A549 (cell line): ENCODE data around the gene METRNL.

Experiments used
- CBX8 ChIP-seq: fragments of 200-600 bp; sonication (generic); IDR thresholded peaks from 2 replicates; pipeline ENCODE4 v1.6.1; 2016
- CEBPB ChIP-seq, 2 experiments: fragments of >200 bp in 1 of 2; sonication (Bioruptor Twin) in 1 of 2; formaldehyde crosslinking in 1 of 2; IDR thresholded peaks; 2 replicates each; pipeline ENCODE4 v1.6.1; 2012 to 2016
- CTCF ChIP-seq: fragments of >200 bp; sonication (Bioruptor Twin); formaldehyde crosslinking; IDR thresholded peaks from 3 replicates; pipeline ENCODE4 v1.5.1; 2016
- ESRRA ChIP-seq: fragments of 150-350 bp; IDR thresholded peaks from 2 replicates; pipeline ENCODE4 v1.6.1; 2014; ENCODE audit warnings: mild to moderate bottlenecking, low read length, borderline replicate concordance
- HMGXB4 ChIP-seq: fragments of 250-450 bp; sonication (Bioruptor Pico); IDR thresholded peaks from 2 replicates; pipeline ENCODE4 v1.5.0; 2021; ENCODE audit warnings: mild to moderate bottlenecking, moderate library complexity, borderline replicate concordance
- JUNB ChIP-seq: fragments of >200 bp; sonication (Bioruptor Twin); formaldehyde crosslinking; IDR thresholded peaks from 2 replicates; pipeline ENCODE4 v1.6.1; 2016
- MAZ ChIP-seq: fragments of 150-350 bp; IDR thresholded peaks from 2 replicates; pipeline ENCODE4 v1.6.1; 2014; ENCODE audit warnings: antibody characterized with exemption, low read depth, low read length, borderline replicate concordance
- POLR2A ChIP-seq: IDR thresholded peaks from 2 replicates; pipeline ENCODE4 v1.6.1; 2012; ENCODE audit warnings: mild to moderate bottlenecking, low read length
- RFX5 ChIP-seq: fragments of 450-650 bp; IDR thresholded peaks from 2 replicates; pipeline ENCODE4 v1.7.1; 2014; ENCODE audit warnings: antibody characterized with exemption, mild to moderate bottlenecking, moderate library complexity
- SREBF2 ChIP-seq: fragments of 450-650 bp; IDR thresholded peaks from 2 replicates; pipeline ENCODE4 v1.6.1; 2014; ENCODE audit warnings: mild to moderate bottlenecking, moderate library complexity
- ZFP36 ChIP-seq: fragments of 450-650 bp; IDR thresholded peaks from 2 replicates; pipeline ENCODE4 v1.6.1; 2014; ENCODE audit warnings: borderline replicate concordance; ENCODE audit not compliant: partially characterized antibody
- TF ChIP-seq, protein P1 (sequence below): fragments of 200-600 bp; sonication (generic); IDR thresholded peaks from 2 replicates; pipeline ENCODE4 v1.6.1; 2016; ENCODE audit warnings: antibody characterized with exemption, mild to moderate bottlenecking, moderate library complexity

DNA sequence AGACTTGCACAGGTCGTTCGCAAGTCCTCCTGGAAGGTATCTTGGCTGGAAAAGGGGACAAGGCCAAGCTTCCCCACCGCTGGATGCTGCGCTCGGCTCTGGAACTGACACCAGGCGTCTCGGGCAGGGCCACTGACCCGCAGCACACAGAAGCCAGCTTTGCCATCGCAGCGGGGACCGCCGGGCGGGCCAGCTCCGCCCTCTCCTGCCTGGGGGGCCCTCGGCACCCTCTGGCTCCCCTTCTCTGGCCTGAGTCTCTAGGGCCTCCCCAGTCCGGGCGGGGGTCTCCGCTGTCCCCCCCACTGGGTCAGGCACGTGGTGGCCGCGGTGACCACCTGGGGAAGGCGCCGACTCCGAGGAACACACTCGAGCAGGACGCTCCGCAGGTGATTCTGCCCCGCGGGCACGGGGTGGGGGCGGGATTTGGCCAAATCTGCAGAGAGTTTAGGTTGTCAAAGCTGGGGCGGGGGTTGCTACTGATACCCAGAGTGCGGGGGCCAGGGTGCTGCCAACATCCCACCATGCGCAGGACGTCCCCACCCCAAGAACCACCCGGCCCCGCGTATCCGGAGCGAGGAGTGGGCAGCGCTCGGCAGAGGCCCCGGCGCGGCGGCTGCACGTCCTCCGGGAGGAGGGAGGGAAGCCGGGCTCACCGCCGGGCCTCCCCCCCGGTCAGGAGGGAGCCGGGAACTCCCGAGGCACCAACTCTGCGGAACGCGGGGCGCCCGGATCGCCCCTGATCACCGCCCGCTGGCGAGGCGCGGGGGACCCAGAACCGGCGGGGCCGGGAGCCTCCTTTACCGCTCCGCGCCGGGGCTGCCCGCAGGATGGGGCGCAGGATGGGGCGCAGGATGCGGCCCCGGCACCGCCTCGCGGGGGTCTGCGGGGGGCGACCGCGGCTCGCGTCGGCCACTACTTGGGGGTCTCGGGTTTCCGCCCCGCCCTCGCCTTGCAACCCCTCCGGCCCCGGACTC lies 744 bp upstream of the METRNL start:
- TF ChIP-seq CTCF (no peak), HMGXB4 (CRISPR knock-in tag) (no peak), MAZ (no peak), ESRRA (no peak), SREBF2 (no peak), ZFP36 (no peak), POLR2A (no peak), RFX5 (no peak), CEBPB (IDR thresholded peaks at IDR 0.05) (no peak), CBX8 (no peak), JUNB (no peak)
- TF ChIP-seq, protein P1, sequence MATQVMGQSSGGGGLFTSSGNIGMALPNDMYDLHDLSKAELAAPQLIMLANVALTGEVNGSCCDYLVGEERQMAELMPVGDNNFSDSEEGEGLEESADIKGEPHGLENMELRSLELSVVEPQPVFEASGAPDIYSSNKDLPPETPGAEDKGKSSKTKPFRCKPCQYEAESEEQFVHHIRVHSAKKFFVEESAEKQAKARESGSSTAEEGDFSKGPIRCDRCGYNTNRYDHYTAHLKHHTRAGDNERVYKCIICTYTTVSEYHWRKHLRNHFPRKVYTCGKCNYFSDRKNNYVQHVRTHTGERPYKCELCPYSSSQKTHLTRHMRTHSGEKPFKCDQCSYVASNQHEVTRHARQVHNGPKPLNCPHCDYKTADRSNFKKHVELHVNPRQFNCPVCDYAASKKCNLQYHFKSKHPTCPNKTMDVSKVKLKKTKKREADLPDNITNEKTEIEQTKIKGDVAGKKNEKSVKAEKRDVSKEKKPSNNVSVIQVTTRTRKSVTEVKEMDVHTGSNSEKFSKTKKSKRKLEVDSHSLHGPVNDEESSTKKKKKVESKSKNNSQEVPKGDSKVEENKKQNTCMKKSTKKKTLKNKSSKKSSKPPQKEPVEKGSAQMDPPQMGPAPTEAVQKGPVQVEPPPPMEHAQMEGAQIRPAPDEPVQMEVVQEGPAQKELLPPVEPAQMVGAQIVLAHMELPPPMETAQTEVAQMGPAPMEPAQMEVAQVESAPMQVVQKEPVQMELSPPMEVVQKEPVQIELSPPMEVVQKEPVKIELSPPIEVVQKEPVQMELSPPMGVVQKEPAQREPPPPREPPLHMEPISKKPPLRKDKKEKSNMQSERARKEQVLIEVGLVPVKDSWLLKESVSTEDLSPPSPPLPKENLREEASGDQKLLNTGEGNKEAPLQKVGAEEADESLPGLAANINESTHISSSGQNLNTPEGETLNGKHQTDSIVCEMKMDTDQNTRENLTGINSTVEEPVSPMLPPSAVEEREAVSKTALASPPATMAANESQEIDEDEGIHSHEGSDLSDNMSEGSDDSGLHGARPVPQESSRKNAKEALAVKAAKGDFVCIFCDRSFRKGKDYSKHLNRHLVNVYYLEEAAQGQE, result no peak
